KMS-11 (cell line): ENCODE data around the gene OBSCN.

Experiments
- H2AFZ ChIP-seq: fragments of 200-600 bp; sonication (generic); 2 replicates; pipeline ENCODE4 v1.6.1; 2016; ENCODE audit warnings: antibody characterized with exemption, mixed run types, low read depth
- H3K27ac ChIP-seq: fragments of 200-600 bp; sonication (generic); 2 replicates; pipeline ENCODE4 v1.6.1; 2016; ENCODE audit warnings: mild to moderate bottlenecking, mixed run types
- H3K27me3 ChIP-seq: fragments of 200-600 bp; sonication (generic); 2 replicates; pipeline ENCODE4 v1.6.1; 2017; ENCODE audit warnings: mild to moderate bottlenecking, low read depth, mixed run types, moderate library complexity; ENCODE audit not compliant: insufficient read depth
- H3K36me3 ChIP-seq: fragments of 200-600 bp; sonication (generic); 2 replicates; pipeline ENCODE4 v1.6.1; 2017; ENCODE audit warnings: mild to moderate bottlenecking, mixed run types; ENCODE audit not compliant: insufficient read depth
- H3K4me1 ChIP-seq: fragments of 200-600 bp; sonication (generic); 2 replicates; pipeline ENCODE4 v1.6.1; 2016; ENCODE audit warnings: mild to moderate bottlenecking, low read depth, mixed run types; ENCODE audit not compliant: poor library complexity, severe bottlenecking
- H3K4me2 ChIP-seq: fragments of 200-600 bp; sonication (generic); 2 replicates; pipeline ENCODE4 v1.7.0; 2016; ENCODE audit warnings: mild to moderate bottlenecking, mixed run types
- H3K4me3 ChIP-seq: fragments of 200-600 bp; sonication (generic); IDR thresholded peaks from 2 replicates; pipeline ENCODE4 v1.6.1; 2017; ENCODE audit warnings: low read depth, low read length, mixed read lengths; ENCODE audit not compliant: insufficient read depth
- H3K79me2 ChIP-seq: fragments of 200-600 bp; sonication (generic); 2 replicates; pipeline ENCODE4 v1.6.1; 2016; ENCODE audit warnings: low read depth, mixed run types; ENCODE audit not compliant: insufficient read depth
- H3K9ac ChIP-seq: fragments of 200-600 bp; sonication (generic); 2 replicates; pipeline ENCODE4 v1.6.1; 2016; ENCODE audit warnings: mild to moderate bottlenecking, mixed run types
- H4K20me1 ChIP-seq: fragments of 200-600 bp; sonication (generic); 2 replicates; pipeline ENCODE4 v1.6.1; 2016; ENCODE audit warnings: mild to moderate bottlenecking, mixed run types; ENCODE audit not compliant: insufficient read depth
- TF ChIP-seq, protein P1 (sequence below): fragments of 200-600 bp; sonication (generic); conservative IDR thresholded peaks from 2 replicates; pipeline ENCODE4 v1.6.1; 2017; ENCODE audit warnings: low read depth, mild to moderate bottlenecking, antibody characterized with exemption, low read length, moderate library complexity, mixed read lengths

OBSCN gene

DNA sequence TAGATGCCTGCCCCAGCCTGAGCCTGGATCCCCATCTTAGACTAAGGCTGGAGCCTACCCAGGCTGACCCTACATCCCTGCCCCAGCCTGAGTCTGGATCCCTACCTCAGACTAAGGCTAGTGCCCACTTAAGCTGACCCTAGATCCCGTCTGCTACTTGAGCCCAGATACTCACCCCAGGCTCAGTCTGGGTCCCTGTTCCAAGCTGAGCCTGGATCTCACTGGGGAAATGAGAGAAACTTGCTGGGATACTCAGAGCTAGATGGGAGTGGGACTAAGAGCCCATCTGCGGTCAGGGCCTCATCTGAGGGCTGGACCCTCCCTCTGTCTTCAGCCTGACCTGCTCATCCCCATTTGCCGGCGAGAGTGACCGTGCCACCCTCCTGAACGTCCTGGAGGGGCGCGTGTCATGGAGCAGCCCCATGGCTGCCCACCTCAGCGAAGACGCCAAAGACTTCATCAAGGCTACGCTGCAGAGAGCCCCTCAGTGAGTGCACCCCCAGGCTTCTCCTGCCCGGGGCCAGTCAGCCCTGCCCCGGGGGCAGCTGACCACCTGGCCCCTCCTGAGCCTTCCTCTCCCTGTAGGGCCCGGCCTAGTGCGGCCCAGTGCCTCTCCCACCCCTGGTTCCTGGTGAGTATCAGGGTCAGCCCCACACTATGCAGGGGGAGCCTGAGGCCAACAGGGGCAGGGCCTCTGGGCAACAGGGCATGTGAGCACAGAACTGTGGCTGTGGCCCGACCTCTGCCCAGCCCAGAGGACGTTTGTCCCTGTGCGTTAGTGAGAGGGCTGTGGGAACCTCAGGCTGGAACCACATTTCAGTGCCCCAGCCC lies 162.0 kb downstream of the OBSCN start:
- Histone ChIP-seq H3K79me2 (no peaks in the 10 kb centered on the region), H3K4me2 (no peak overlapping the region), H2AFZ (no peak overlapping the region), H3K27ac (no peak overlapping the region), H3K36me3 (no peaks in the 10 kb centered on the region), H3K4me1 (no peaks in the 10 kb centered on the region), H3K4me3 (no peak overlapping the region), H4K20me1 (no peaks in the 10 kb centered on the region), H3K27me3 (peaks cover 6% of the 10 kb centered on the region; the same call in 1 of the 2 replicates), H3K9ac (no peak overlapping the region)
- TF ChIP-seq, protein P1, sequence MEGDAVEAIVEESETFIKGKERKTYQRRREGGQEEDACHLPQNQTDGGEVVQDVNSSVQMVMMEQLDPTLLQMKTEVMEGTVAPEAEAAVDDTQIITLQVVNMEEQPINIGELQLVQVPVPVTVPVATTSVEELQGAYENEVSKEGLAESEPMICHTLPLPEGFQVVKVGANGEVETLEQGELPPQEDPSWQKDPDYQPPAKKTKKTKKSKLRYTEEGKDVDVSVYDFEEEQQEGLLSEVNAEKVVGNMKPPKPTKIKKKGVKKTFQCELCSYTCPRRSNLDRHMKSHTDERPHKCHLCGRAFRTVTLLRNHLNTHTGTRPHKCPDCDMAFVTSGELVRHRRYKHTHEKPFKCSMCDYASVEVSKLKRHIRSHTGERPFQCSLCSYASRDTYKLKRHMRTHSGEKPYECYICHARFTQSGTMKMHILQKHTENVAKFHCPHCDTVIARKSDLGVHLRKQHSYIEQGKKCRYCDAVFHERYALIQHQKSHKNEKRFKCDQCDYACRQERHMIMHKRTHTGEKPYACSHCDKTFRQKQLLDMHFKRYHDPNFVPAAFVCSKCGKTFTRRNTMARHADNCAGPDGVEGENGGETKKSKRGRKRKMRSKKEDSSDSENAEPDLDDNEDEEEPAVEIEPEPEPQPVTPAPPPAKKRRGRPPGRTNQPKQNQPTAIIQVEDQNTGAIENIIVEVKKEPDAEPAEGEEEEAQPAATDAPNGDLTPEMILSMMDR = no peak

DNA sequence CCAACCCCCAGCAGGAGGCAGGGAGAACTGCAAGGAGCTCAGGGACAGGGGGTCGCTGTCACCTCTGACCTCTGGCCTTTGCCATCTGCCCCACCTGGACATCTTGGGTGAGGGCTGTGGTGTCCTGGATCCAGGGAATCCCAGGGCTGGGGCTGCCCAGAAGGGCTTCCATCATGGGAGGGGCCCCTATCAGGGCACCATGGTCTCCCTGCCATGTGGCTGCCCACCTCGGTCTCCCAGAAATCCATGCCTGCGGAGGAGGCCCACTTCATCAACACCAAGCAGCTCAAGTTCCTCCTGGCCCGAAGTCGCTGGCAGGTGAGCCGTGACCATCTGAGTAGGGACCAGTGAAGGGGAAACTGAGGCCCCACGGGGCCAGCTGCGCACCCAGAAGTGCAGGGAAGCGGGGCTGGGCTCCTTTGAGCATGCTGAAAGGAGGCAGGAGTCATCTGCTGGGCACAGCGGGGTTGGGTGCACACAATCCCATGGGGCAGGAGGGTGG lies 162.6 kb downstream of the OBSCN start:
- H3K4me3 ChIP-seq = no peak overlapping the region
- H3K4me2 ChIP-seq = no peak overlapping the region
- H2AFZ ChIP-seq = no peak overlapping the region
- no peaks in the 10 kb centered on the region for H3K79me2 ChIP-seq
- H3K4me1 ChIP-seq = no peaks in the 10 kb centered on the region
- no peaks in the 10 kb centered on the region for H4K20me1 ChIP-seq
- TF ChIP-seq, protein P1 = no peak
- no peak overlapping the region for H3K27ac ChIP-seq
- no peaks in the 10 kb centered on the region for H3K36me3 ChIP-seq
- peaks cover 6% of the 10 kb centered on the region; the same call in 1 of the 2 replicates for H3K27me3 ChIP-seq
- H3K9ac ChIP-seq = no peak overlapping the region

DNA sequence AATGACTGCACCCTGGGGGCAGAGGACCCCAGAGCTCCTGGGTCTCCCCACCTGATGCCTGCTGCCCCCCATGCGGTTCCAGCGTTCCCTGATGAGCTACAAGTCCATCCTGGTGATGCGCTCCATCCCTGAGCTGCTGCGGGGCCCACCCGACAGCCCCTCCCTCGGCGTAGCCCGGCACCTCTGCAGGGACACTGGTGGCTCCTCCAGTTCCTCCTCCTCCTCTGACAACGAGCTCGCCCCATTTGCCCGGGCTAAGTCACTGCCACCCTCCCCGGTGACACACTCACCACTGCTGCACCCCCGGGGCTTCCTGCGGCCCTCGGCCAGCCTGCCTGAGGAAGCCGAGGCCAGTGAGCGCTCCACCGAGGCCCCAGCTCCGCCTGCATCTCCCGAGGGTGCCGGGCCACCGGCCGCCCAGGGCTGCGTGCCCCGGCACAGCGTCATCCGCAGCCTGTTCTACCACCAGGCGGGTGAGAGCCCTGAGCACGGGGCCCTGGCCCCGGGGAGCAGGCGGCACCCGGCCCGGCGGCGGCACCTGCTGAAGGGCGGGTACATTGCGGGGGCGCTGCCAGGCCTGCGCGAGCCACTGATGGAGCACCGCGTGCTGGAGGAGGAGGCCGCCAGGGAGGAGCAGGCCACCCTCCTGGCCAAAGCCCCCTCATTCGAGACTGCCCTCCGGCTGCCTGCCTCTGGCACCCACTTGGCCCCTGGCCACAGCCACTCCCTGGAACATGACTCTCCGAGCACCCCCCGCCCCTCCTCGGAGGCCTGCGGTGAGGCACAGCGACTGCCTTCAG lies 163.3 kb downstream of the OBSCN start:
- Histone ChIP-seq H3K27ac (no peak overlapping the region), H3K4me2 (no peak overlapping the region), H3K79me2 (no peaks in the 10 kb centered on the region), H3K36me3 (no peaks in the 10 kb centered on the region), H3K4me1 (no peaks in the 10 kb centered on the region), H3K9ac (no peak overlapping the region), H4K20me1 (no peaks in the 10 kb centered on the region), H3K4me3 (no peak overlapping the region), H3K27me3 (peaks cover 6% of the 10 kb centered on the region; the same call in 1 of the 2 replicates), H2AFZ (no peak overlapping the region)
- TF ChIP-seq, protein P1 = no peak

DNA sequence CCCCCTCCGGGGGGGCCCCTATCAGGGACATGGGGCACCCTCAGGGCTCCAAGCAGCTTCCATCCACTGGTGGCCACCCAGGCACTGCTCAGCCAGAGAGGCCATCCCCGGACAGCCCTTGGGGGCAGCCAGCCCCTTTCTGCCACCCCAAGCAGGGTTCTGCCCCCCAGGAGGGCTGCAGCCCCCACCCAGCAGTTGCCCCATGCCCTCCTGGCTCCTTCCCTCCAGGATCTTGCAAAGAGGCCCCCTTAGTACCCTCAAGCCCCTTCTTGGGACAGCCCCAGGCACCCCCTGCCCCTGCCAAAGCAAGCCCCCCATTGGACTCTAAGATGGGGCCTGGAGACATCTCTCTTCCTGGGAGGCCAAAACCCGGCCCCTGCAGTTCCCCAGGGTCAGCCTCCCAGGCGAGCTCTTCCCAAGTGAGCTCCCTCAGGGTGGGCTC lies 163.9 kb downstream of the OBSCN start:
- no peak overlapping the region for H2AFZ ChIP-seq
- H3K27me3 ChIP-seq = peaks cover 6% of the 10 kb centered on the region; the same call in 1 of the 2 replicates
- no peak overlapping the region for H3K27ac ChIP-seq
- no peaks in the 10 kb centered on the region for H4K20me1 ChIP-seq
- H3K9ac ChIP-seq = no peak overlapping the region
- TF ChIP-seq, protein P1 = no peak
- no peaks in the 10 kb centered on the region for H3K79me2 ChIP-seq
- H3K4me3 ChIP-seq = no peak overlapping the region
- no peaks in the 10 kb centered on the region for H3K36me3 ChIP-seq
- H3K4me1 ChIP-seq = no peaks in the 10 kb centered on the region
- no peak overlapping the region for H3K4me2 ChIP-seq
